ENCODE results near the gene FXYD6. TPM values are rescaled to one million over a fixed set of nuclear protein-coding genes. Genes with fewer than 3 reads are reported as not detected.

Gene FXYD6
- total RNA-seq, 1 donor from 2014 or later, result not detected

GRCh38 chr11:117900720-117901440 is 24.4 kb upstream of the FXYD6 start:
- TF ChIP-seq CTCF (IDR thresholded peaks at IDR 0.05), result no peak
- H3K9me3 Mint-ChIP-seq, result no peaks in the 10 kb centered on the region
- H3K36me3 Mint-ChIP-seq (ENCODE audit: low read depth), result no peaks in the 10 kb centered on the region
- intact Hi-C loops (cut with micrococcal nuclease), result loop anchor here (1.0 to 2.0 kb wide), 6 partner anchors 18 to 152 kb away; no protein-coding TSS in a partner anchor
- peaks cover 26% of the 10 kb centered on the region for H3K4me1 Mint-ChIP-seq
- H3K27me3 Mint-ChIP-seq, result no peaks in the 10 kb centered on the region
- peak overlapping the region; percentile 87 for H3K27ac Mint-ChIP-seq
- CTCF ChIA-PET, result interaction anchor here (0.8 to 1.4 kb wide), 4 partner anchors 46 to 475 kb away, joined by 3 to 6 read pairs (median 4); no protein-coding TSS in a partner anchor
- ATAC-seq (ENCODE audit: low read depth) (no peak), DNase-seq (no peak)
- no peak overlapping the region for H3K4me3 Mint-ChIP-seq
- POLR2A ChIA-PET, result interaction anchor here (0.5 to 2.0 kb wide), 7 partner anchors 19 to 676 kb away, joined by 3 to 11 read pairs (median 4); no protein-coding TSS in a partner anchor

- peak overlapping the region; percentile 87 for H3K27ac Mint-ChIP-seq
- DNase-seq (peak; percentile 40), ATAC-seq (ENCODE audit: low read depth) (peak; percentile 83)
- H3K9me3 Mint-ChIP-seq, result no peaks in the 10 kb centered on the region
- no peaks in the 10 kb centered on the region for H3K36me3 Mint-ChIP-seq (ENCODE audit: low read depth)
- peak overlapping the region; percentile 9 for H3K4me3 Mint-ChIP-seq
- intact Hi-C loops (cut with micrococcal nuclease), result loop anchor here (1.0 to 2.0 kb wide), 6 partner anchors 19 to 153 kb away; no protein-coding TSS in a partner anchor
- CTCF ChIA-PET, result interaction anchor here (0.8 to 1.4 kb wide), 4 partner anchors 46 to 474 kb away, joined by 3 to 4 read pairs (median 3); no protein-coding TSS in a partner anchor
- H3K4me1 Mint-ChIP-seq, result peaks cover 26% of the 10 kb centered on the region
- POLR2A ChIA-PET, result interaction anchor here (0.7 to 2.0 kb wide), 10 partner anchors 19 to 112 kb away, joined by 3 to 11 read pairs (median 4); partner anchors contain the start of gene IL10RA
- TF ChIP-seq CTCF (IDR thresholded peaks at IDR 0.05), result no peak
- no peaks in the 10 kb centered on the region for H3K27me3 Mint-ChIP-seq
Observed at GRCh38 chr11:117900121-117900648, 23.7 kb upstream of the FXYD6 start.

- no peak overlapping the region for H3K4me3 Mint-ChIP-seq
- H3K27ac Mint-ChIP-seq, result no peak overlapping the region
- DNase-seq (no peak), ATAC-seq (ENCODE audit: low read depth) (no peak)
- H3K27me3 Mint-ChIP-seq, result peaks cover 12% of the 10 kb centered on the region
- peaks cover 2% of the 10 kb centered on the region for H3K9me3 Mint-ChIP-seq
- POLR2A ChIA-PET, result no interaction called here
- H3K36me3 Mint-ChIP-seq (ENCODE audit: low read depth), result no peaks in the 10 kb centered on the region
- CTCF ChIA-PET, result no interaction called here
- intact Hi-C loops (cut with micrococcal nuclease), result no loop called here
- TF ChIP-seq CTCF (IDR thresholded peaks at IDR 0.05), result no peak
- peaks cover 26% of the 10 kb centered on the region for H3K4me1 Mint-ChIP-seq
Observed at GRCh38 chr11:117898059-117898458, 21.6 kb upstream of the FXYD6 start.

GRCh38 chr11:117892651-117893050 is 16.2 kb upstream of the FXYD6 start:
- intact Hi-C loops (cut with micrococcal nuclease), result no loop called here
- peaks cover 5% of the 10 kb centered on the region for H3K4me1 Mint-ChIP-seq
- H3K27ac Mint-ChIP-seq, result no peak overlapping the region
- no peak for ATAC-seq (ENCODE audit: low read depth)
- peaks cover 11% of the 10 kb centered on the region for H3K9me3 Mint-ChIP-seq
- no peak overlapping the region for H3K4me3 Mint-ChIP-seq
- ChIA-PET POLR2A (no interaction called here), CTCF (no interaction called here)
- no peak for DNase-seq
- peaks cover 31% of the 10 kb centered on the region for H3K27me3 Mint-ChIP-seq
- no peaks in the 10 kb centered on the region for H3K36me3 Mint-ChIP-seq (ENCODE audit: low read depth)
- TF ChIP-seq CTCF (IDR thresholded peaks at IDR 0.05), result no peak

- H3K27me3 Mint-ChIP-seq, result peaks cover 36% of the 10 kb centered on the region
- H3K36me3 Mint-ChIP-seq (ENCODE audit: low read depth), result no peaks in the 10 kb centered on the region
- POLR2A ChIA-PET, result no interaction called here
- no peak overlapping the region for H3K27ac Mint-ChIP-seq
- DNase-seq (no peak), ATAC-seq (ENCODE audit: low read depth) (no peak)
- intact Hi-C loops (cut with micrococcal nuclease), result no loop called here
- H3K4me1 Mint-ChIP-seq, result peaks cover 6% of the 10 kb centered on the region
- CTCF ChIA-PET, result no interaction called here
- peaks cover 11% of the 10 kb centered on the region for H3K9me3 Mint-ChIP-seq
- H3K4me3 Mint-ChIP-seq, result no peak overlapping the region
- no peak for TF ChIP-seq CTCF (IDR thresholded peaks at IDR 0.05)
Observed at GRCh38 chr11:117891362-117891761, 14.9 kb upstream of the FXYD6 start.
